Gastroesophageal sphincter (tissue), 3 donors: ENCODE results near the gene GLI3.

Experiments used
- POLR2AphosphoS5 ChIP-seq: sonication (generic); formaldehyde crosslinking; IDR thresholded peaks from one replicate; pipeline ENCODE4 v1.6.1; 2017; ENCODE audit warnings: antibody characterized with exemption
- TF ChIP-seq, protein P1 (sequence below), 4 experiments: fragments of 200-600 bp in 2 of 4; fragments of 450-650 bp in 2 of 4; sonication (generic) in 1 of 4; IDR thresholded peaks; one replicate each; pipeline ENCODE4 v1.5.1; 2017 to 2019; ENCODE audit warnings: antibody characterized with exemption in 4 of 4, mild to moderate bottlenecking in 2 of 4, moderate library complexity in 2 of 4

GRCh38 chr7:41974870-41975557 lies 262.0 kb downstream of the GLI3 start:
- TF ChIP-seq, protein P1, sequence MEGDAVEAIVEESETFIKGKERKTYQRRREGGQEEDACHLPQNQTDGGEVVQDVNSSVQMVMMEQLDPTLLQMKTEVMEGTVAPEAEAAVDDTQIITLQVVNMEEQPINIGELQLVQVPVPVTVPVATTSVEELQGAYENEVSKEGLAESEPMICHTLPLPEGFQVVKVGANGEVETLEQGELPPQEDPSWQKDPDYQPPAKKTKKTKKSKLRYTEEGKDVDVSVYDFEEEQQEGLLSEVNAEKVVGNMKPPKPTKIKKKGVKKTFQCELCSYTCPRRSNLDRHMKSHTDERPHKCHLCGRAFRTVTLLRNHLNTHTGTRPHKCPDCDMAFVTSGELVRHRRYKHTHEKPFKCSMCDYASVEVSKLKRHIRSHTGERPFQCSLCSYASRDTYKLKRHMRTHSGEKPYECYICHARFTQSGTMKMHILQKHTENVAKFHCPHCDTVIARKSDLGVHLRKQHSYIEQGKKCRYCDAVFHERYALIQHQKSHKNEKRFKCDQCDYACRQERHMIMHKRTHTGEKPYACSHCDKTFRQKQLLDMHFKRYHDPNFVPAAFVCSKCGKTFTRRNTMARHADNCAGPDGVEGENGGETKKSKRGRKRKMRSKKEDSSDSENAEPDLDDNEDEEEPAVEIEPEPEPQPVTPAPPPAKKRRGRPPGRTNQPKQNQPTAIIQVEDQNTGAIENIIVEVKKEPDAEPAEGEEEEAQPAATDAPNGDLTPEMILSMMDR (IDR thresholded peaks at IDR 0.05), result no peak
- no peak for TF ChIP-seq POLR2AphosphoS5
